ENCODE results near the gene DLX5. TPM values are rescaled to one million over a fixed set of nuclear protein-coding genes. Genes with fewer than 3 reads are reported as not detected.

The DLX5 gene
- total RNA-seq, 1 donor from 2014 or later: not detected

- no peak for DNase-seq (ENCODE audit: low read depth)
- Histone ChIP-seq H3K27me3 (ENCODE audit: control insufficient read depth, insufficient read depth, low read length) (peaks cover 88% of the 10 kb centered on the region), H3K36me3 (ENCODE audit: control insufficient read depth, insufficient read depth, low read length) (no peaks in the 10 kb centered on the region), H3K4me3 (ENCODE audit: low read depth, low read length) (no peak overlapping the region)
- no peak for TF ChIP-seq CTCF (IDR thresholded peaks at IDR 0.05; ENCODE audit: insufficient read depth, low read length, poor library complexity, severe bottlenecking)
Observed at GRCh38 chr7:96997512-96998032, 27.1 kb downstream of the DLX5 start.

- Histone ChIP-seq H3K36me3 (ENCODE audit: control insufficient read depth, insufficient read depth, low read length) (no peaks in the 10 kb centered on the region), H3K4me3 (ENCODE audit: low read depth, low read length) (no peak overlapping the region), H3K27me3 (ENCODE audit: control insufficient read depth, insufficient read depth, low read length) (peaks cover 88% of the 10 kb centered on the region)
- no peak for DNase-seq (ENCODE audit: low read depth)
- TF ChIP-seq CTCF (IDR thresholded peaks at IDR 0.05; ENCODE audit: insufficient read depth, low read length, poor library complexity, severe bottlenecking): no peak
Observed at GRCh38 chr7:96996958-96997511, 27.6 kb downstream of the DLX5 start.

- Histone ChIP-seq H3K27me3 (ENCODE audit: control insufficient read depth, insufficient read depth, low read length) (peaks cover 87% of the 10 kb centered on the region), H3K36me3 (ENCODE audit: control insufficient read depth, insufficient read depth, low read length) (no peaks in the 10 kb centered on the region), H3K4me3 (ENCODE audit: low read depth, low read length) (no peak overlapping the region)
- DNase-seq (ENCODE audit: low read depth): no peak
- no peak for TF ChIP-seq CTCF (IDR thresholded peaks at IDR 0.05; ENCODE audit: insufficient read depth, low read length, poor library complexity, severe bottlenecking)
Observed at GRCh38 chr7:96996111-96996957, 28.3 kb downstream of the DLX5 start.

- no peak for TF ChIP-seq CTCF (IDR thresholded peaks at IDR 0.05; ENCODE audit: insufficient read depth, low read length, poor library complexity, severe bottlenecking)
- H3K4me3 ChIP-seq (ENCODE audit: low read depth, low read length): no peak overlapping the region
- DNase-seq (ENCODE audit: low read depth): no peak
- H3K27me3 ChIP-seq (ENCODE audit: control insufficient read depth, insufficient read depth, low read length): peaks cover 83% of the 10 kb centered on the region
- H3K36me3 ChIP-seq (ENCODE audit: control insufficient read depth, insufficient read depth, low read length): no peaks in the 10 kb centered on the region
Observed at GRCh38 chr7:96995406-96996110, 29.1 kb downstream of the DLX5 start.

- TF ChIP-seq CTCF (IDR thresholded peaks at IDR 0.05; ENCODE audit: insufficient read depth, low read length, poor library complexity, severe bottlenecking): no peak
Observed at GRCh38 chr7:96993980-96994379, 30.7 kb downstream of the DLX5 start.

More at GRCh38 chr7:96993980-96994379, 30.7 kb downstream of the DLX5 start:
- no peak overlapping the region for H3K4me3 ChIP-seq (ENCODE audit: low read depth, low read length)
- H3K27me3 ChIP-seq (ENCODE audit: control insufficient read depth, insufficient read depth, low read length): peaks cover 81% of the 10 kb centered on the region
- no peaks in the 10 kb centered on the region for H3K36me3 ChIP-seq (ENCODE audit: control insufficient read depth, insufficient read depth, low read length)
- no peak for DNase-seq (ENCODE audit: low read depth)
